ENCODE measurements around the gene MMADHC.

The MMADHC gene

DNA sequence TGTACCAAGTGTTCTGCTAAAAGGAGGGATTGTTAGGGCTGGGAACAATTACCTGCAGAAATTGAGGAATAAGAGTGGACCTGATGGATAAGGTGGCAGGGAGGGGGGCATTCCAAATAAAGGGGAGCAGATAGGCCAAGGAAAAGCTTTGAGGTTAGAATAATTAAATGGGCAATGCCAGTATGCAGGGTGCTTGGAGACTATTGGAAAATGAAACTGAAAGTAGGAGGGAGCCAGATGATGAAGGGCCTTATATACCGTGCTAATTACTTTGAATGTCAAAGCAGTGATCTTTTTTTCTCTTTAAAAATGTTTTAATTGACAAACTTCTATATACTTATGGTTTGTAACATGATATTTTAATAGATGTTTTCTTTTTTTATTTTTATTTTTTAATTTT lies 42.9 kb downstream of the MMADHC start:
- DNase-seq = no peak

DNA sequence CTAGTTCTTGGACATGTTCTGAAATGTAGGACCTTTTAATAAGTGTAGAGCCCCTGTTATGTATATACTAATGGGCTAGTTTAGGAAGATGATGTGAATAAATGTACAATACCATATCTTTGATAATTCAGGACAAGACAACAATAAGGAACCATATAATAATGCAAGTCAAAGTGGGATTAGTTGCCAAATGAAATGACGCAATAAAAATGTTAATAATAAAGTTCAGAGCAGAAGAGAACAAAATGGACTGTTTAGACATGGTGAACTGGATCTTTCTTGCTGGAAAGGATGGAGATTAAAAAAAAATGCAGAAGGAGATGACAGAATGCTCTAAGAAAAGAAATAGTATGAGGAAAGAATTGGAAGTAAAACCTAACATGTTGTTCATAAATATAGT lies 43.7 kb downstream of the MMADHC start:
- no peak for DNase-seq

DNA sequence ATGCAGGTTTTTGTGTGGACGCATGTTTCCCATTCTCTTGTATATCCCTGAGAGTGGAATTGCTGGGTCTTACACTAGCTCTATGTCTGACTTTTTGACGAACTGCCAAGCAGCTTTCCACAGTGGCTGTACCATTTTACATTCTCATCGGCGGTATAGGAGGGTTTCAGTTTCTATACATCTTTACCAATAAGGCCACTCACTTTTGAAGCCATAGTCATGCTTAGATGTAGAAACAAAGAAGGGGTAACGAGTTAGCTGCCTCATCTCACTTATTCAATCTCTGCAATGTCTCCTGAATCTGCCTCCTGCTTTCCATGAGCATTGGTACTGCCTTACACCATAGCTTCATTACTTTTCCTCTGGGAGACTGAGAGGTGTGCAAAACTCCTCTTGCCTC lies 47.4 kb downstream of the MMADHC start:
- no peak for DNase-seq

DNA sequence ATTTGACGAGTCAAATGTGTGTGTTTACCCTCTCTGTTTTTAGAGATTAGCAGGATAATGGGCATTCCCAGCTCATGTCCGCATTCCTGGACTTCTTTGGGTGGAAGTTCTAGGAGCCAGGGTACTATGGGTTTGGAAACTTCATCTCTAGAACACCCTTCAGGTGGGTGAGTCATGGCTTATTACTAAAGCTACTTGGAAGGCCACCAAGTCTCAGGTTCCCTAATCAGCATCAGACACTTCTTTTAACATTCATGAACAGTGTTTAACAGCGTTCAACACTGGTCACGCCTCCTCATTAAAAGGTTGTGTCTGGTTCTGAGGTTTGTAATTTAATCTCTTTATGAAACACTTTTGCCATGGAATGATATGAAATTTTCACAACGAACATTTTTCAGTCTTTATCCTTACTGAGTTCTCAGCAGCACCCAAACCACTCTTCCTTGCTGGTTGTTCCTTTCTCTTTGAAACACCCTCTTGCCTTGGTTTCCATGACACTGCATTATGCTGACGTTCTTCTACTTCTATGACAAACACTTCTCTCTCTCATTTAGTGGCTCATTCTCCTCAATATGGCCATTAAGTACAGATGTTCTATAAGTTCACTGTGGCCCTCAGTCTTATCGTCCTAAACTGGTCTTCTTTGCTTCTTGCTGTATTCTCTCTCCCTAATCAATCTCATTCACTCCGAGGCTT lies 49.3 kb downstream of the MMADHC start:
- DNase-seq = no peak

DNA sequence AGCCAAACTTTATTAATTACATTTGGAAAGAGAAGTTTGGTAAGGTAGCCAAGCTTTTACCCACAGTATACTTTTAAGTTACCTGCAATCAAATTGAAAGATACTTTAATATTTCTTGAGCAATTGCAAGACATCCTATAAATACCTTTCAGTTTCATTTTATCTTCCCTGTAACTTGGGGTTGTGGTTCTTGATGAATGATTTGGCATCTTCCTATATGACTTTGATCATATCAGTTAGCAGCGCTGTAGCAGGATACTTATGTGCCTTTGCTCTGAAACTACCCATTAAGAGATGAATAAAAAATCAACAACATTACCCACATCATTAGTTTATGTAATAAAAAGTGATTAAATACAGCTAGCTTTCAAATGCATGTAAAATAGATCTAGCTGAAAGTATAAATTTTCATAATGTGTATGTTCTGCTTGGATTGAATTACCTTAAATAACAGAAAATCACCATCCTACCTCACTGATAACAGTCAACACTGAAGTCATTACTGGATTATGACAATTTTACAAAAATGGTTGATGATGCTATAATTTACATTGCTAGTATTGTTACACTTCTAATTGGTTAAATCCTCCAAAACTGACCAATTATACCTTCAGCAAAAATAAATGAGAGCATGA lies 50.4 kb downstream of the MMADHC start:
- no peak for DNase-seq

DNA sequence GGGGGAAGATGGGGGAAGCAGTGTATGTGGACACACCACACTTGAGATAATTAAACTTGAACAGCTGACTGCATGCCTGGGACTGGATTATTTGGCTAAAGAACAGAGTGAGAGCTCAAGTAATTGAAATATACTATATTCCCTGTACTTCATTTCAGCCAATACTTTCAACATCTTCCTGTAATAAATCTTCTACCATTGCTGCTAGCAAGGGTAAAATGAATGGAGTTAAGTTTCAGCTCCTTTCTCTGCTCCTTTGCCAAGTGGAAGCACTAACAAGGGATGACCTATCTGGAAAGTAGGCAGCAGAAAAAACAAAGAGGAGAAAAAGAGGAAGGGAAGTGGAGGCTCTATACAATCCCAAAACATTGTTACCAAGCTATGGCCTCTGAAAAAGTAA lies 50.9 kb downstream of the MMADHC start:
- DNase-seq = no peak

DNA sequence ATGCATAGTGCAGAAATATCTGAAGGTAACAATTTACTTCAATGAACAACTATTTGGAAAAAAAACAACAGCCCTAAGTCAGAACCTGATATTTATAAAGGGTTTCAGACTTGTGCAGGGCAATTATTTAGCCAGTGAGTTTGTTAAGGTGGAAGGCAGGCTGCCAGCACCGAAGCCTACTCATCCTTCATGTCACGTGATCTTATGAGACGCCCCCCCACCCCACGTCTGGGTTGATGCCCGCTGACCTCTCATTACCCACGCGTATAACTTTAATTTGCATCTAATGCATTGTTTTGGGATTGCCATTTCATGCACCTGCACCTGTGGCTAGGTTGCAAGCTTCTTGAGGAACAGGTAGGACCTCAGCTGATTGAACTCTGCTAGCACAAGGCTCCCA lies 52.9 kb downstream of the MMADHC start:
- DNase-seq = no peak

DNA sequence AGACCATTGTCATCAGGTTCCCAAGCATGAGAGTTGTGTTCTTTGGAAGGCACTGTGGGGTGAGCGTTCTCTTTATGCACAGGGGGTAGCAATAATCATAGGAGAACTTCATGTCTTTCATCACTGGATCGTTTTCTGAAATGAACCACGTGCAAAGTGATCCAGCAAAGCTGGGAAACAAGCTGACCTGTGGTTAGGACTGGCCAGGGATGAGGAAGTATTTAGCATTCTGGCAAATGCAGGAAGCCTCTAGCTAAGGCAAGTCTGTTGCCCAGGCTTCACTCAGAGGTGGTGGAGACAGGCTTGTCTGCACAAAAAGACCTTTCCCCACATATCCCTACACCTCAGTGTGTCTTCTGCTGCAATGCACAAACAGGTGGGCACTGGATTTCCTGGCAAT lies 58.6 kb downstream of the MMADHC start:
- no peak for DNase-seq

DNA sequence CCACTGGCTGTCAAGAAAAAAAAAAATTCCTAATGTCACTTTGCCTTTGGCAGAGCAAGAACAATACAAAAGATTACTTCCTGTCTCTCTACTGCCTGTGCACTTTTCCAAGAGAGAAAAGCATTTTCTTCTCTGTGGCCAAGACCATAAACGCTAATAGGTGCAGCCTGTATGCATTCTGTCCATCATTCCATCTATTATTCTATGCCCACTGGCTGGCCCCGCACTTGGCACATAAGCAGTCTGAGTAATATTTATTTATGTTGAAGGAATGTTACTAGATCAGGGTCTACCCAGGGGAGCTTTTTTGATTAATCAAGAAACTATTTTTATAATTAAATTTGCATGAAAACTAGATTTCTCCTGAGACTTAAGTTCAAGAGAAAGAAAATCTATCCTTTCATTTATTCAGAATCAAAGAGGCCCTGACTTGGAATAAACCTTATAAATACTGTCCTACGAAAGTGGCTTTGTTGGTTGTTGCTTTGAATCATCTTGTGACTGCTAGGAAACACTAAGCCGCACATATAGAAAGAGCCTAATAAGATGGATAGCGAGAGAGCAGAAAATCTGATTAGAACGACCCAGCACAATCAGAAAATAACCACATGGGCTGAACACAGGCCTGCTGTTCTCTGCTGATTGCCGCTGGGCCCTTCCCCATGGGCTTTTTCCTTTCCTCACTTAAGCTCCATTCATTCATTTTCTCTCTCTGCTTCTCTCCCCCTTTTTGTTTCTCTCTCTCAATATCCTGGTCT lies 59.4 kb downstream of the MMADHC start:
- DNase-seq = no peak

DNA sequence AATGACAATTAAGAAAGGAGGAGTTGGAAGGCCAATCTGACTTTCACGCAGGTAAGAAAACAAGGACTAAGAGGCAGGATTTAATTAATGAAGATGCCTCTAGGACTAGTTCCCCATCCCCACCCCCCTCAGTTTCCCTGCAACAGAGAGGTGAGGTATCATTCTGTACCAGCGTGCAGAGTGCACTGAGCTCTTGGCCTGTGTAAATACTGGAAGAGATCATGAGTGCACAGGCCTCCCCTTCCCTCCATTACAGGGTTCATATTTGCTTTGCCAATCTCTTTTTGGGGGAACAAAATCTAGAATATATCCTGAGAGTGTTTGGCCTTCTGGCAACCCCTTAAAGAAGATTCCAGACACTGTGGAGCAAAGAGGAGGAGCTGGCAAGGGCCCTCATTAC lies 60.9 kb downstream of the MMADHC start:
- no peak for DNase-seq

DNA sequence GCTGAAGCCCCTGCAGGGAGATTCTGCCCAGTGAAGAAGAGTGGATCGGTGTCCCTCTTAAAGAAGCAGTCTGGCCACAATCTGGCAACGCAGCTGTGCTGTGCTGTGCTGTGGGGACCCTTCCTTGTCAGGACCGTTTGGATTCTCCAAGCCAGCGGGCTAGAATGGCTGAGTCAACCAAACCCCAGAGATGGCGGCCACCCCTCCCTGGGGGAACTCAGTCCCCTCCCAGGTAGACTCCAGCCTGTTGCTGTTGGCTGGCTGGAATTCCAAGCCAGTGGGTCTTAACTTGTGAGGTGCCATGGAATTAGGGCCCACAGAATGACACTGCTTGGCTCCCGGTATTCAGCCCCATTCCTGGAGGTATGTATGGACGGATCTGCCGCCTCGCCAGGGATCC lies 62.3 kb downstream of the MMADHC start:
- DNase-seq = no peak

All from femur (tissue), 1 donor.